PC-9 (cell line): ENCODE results near the gene CUL1.

Source experiments
- CTCF ChIP-seq: fragments of 200-600 bp; sonication (generic); conservative IDR thresholded peaks from 2 replicates; pipeline ENCODE4 v1.6.1; 2017; ENCODE audit warnings: mixed run types, antibody characterized with exemption, mild to moderate bottlenecking, moderate library complexity
- EZH2 ChIP-seq: fragments of 200-600 bp; sonication (generic); IDR thresholded peaks from 2 replicates; pipeline ENCODE4 v1.8.0; 2017; ENCODE audit warnings: antibody characterized with exemption, low read depth

GRCh38 chr7:148750442-148751355 lies 52.0 kb downstream of the CUL1 start:
- TF ChIP-seq EZH2 (no peak), CTCF (no peak)
